GM23248 (cell line): ENCODE measurements around the gene PAPPA2. TPM values are rescaled to one million over a fixed set of nuclear protein-coding genes. Genes with fewer than 3 reads are reported as not detected.
"Not testable (repeated sequence)": the region's sequence is repeated elsewhere in the genome, so short reads cannot be mapped to it uniquely, and the experiment has no call there.

Source experiments
- DNase-seq: peaks from one replicate; pipeline ENCODE4 v3.0.0-alpha.2; 2015
- H2AFZ ChIP-seq: fragments of 200-600 bp; sonication (generic); 2 replicates; pipeline ENCODE4 v1.6.1; 2016; ENCODE audit warnings: antibody characterized with exemption
- H3F3A ChIP-seq: fragments of 200-600 bp; sonication (generic); 2 replicates; pipeline ENCODE4 v1.6.1; 2016; ENCODE audit warnings: mild to moderate bottlenecking, antibody characterized with exemption, mixed run types; ENCODE audit not compliant: insufficient read depth
- H3K27ac ChIP-seq: fragments of 200-600 bp; sonication (generic); 2 replicates; pipeline ENCODE4 v1.5.1; 2016; ENCODE audit warnings: mild to moderate bottlenecking
- H3K27me3 ChIP-seq: fragments of 200-600 bp; sonication (generic); replicated peaks from 2 replicates; pipeline ENCODE4 v1.6.1; 2016; ENCODE audit warnings: mild to moderate bottlenecking; ENCODE audit not compliant: insufficient read depth
- H3K36me3 ChIP-seq: fragments of 200-600 bp; sonication (generic); 2 replicates; pipeline ENCODE4 v1.6.1; 2016; ENCODE audit warnings: low read depth, mild to moderate bottlenecking
- H3K4me1 ChIP-seq: fragments of 200-600 bp; sonication (generic); 2 replicates; pipeline ENCODE4 v1.6.1; 2016; ENCODE audit warnings: mild to moderate bottlenecking; ENCODE audit not compliant: insufficient read depth
- H3K4me2 ChIP-seq: fragments of 200-600 bp; sonication (generic); one replicate; pipeline ENCODE4 v1.6.1; 2016; ENCODE audit warnings: mild to moderate bottlenecking; ENCODE audit not compliant: unreplicated experiment
- H3K4me3 ChIP-seq: fragments of 200-600 bp; sonication (generic); 2 replicates; pipeline ENCODE4 v1.5.1; 2016; ENCODE audit warnings: mild to moderate bottlenecking
- H3K79me2 ChIP-seq: fragments of 200-600 bp; sonication (generic); 2 replicates; pipeline ENCODE4 v1.6.1; 2016; ENCODE audit warnings: mild to moderate bottlenecking; ENCODE audit not compliant: insufficient read depth
- H3K9ac ChIP-seq: fragments of 200-600 bp; sonication (generic); 2 replicates; pipeline ENCODE4 v1.6.1; 2016; ENCODE audit warnings: mild to moderate bottlenecking
- H3K9me2 ChIP-seq: fragments of 200-600 bp; sonication (generic); 2 replicates; pipeline ENCODE4 v1.6.1; 2016; ENCODE audit warnings: mixed run types, mild to moderate bottlenecking, moderate library complexity; ENCODE audit not compliant: insufficient read depth
- H3K9me3 ChIP-seq: fragments of 200-600 bp; sonication (generic); one replicate; pipeline ENCODE4 v1.6.1; 2017; ENCODE audit warnings: low read depth
- H4K20me1 ChIP-seq: fragments of 200-600 bp; sonication (generic); 2 replicates; pipeline ENCODE4 v1.6.0; 2016; ENCODE audit not compliant: insufficient read depth
- EZH2 ChIP-seq: fragments of 200-600 bp; sonication (generic); IDR thresholded peaks from 2 replicates; pipeline ENCODE4 v1.6.1; 2018; ENCODE audit warnings: antibody characterized with exemption, mild to moderate bottlenecking; ENCODE audit not compliant: insufficient read depth, poor library complexity, severe bottlenecking
- EZH2phosphoT487 ChIP-seq: fragments of 200-600 bp; sonication (generic); IDR thresholded peaks from 2 replicates; pipeline ENCODE4 v1.6.1; 2018; ENCODE audit warnings: antibody characterized with exemption, moderate library complexity, mild to moderate bottlenecking, low read depth; ENCODE audit not compliant: insufficient read depth
- WGBS, 2 experiments: methylation state at CpG; one replicate each; pipeline ENCODE4 v1.1.6; 2015 to 2017; ENCODE audit warnings: low lambda C conversion rate in 2 of 2, low coverage in 1 of 2; ENCODE audit errors: missing lambda C conversion rate in 2 of 2; 5-methylcytosine and 5-hydroxymethylcytosine counted together
- in situ Hi-C: fragments of 300-500 bp; cut with MboI; formaldehyde crosslinking; loops from 2 replicates; pipeline ENCODE4 v1.15.0; 2020
- polyA plus RNA-seq: library from polyadenylated mRNA; unstranded; fragments of >200 nt; fragmentation: Nextera tagmentation; extraction: Ambion mirVana; gene quantifications from 2 replicates; pipeline ENCODE4 v1.2.1, GENCODE V29; 2016
- total RNA-seq: library from RNA; depleted of rRNA; stranded (reverse); fragments of >200 nt; shearing (Covaris generic); gene quantifications from 2 replicates; pipeline ENCODE4 v1.2.3, GENCODE V29; 2014; rRNA removed

PAPPA2 gene
- total RNA-seq = 7.0 and 8.1 TPM in 2 replicates
- polyA plus RNA-seq = 3.9 and 5.8 TPM in 2 replicates

GRCh38 chr1:176462674-176463378 is at the start of gene PAPPA2:
TSS of gene PAPPA2 (plus strand) at chr1:176463175. CDS start at chr1:176556323, 93,148 bp downstream.
- Histone ChIP-seq H3K9me3 (no peaks in the 10 kb centered on the region), H3K79me2 (no peaks in the 10 kb centered on the region), H3K4me3 (no peak within 1 kb of the TSS), H3K27ac (no peak within 1 kb of the TSS), H3K9me2 (no peaks in the 10 kb centered on the region), H3K9ac (no peak within 1 kb of the TSS), H2AFZ (no peak within 1 kb of the TSS), H4K20me1 (no peaks in the 10 kb centered on the region), H3F3A (no peaks in the 10 kb centered on the region), H3K4me2 (no peak within 1 kb of the TSS), H3K27me3 (no peaks in the 10 kb centered on the region), H3K4me1 (no peaks in the 10 kb centered on the region), H3K36me3 (no peaks in the 10 kb centered on the region)
- DNase-seq = no peak
- in situ Hi-C loops = no loop called here
- TF ChIP-seq EZH2 (no peak), EZH2phosphoT487 (no peak)
- WGBS, 2 experiments = 56 to 59% methylated on average over 6 of the region's 6 CpGs

- Histone ChIP-seq H3K27ac (no peak overlapping the region), H3K4me3 (no peak overlapping the region), H3K9ac (no peak overlapping the region), H3K4me1 (no peaks in the 10 kb centered on the region), H3K9me3 (no peaks in the 10 kb centered on the region), H3K79me2 (no peaks in the 10 kb centered on the region), H3K27me3 (no peaks in the 10 kb centered on the region), H3K9me2 (no peaks in the 10 kb centered on the region), H2AFZ (no peak overlapping the region), H3F3A (no peaks in the 10 kb centered on the region), H4K20me1 (no peaks in the 10 kb centered on the region), H3K4me2 (no peak overlapping the region), H3K36me3 (no peaks in the 10 kb centered on the region)
- 44 to 49% methylated on average over 6 of the region's 6 CpGs for WGBS, 2 experiments
- no peak for TF ChIP-seq EZH2phosphoT487
- no peak for DNase-seq
- in situ Hi-C loops = no loop called here
These were observed 46.2 kb upstream of the PAPPA2 start for GRCh38 chr1:176416777-176417176.

- H3K9ac ChIP-seq, H3K27ac ChIP-seq, H3K27me3 ChIP-seq, H3K36me3 ChIP-seq, H3K4me2 ChIP-seq, H2AFZ ChIP-seq, H3F3A ChIP-seq, H3K79me2 ChIP-seq, H3K9me2 ChIP-seq, in situ Hi-C loops, DNase-seq, H4K20me1 ChIP-seq, H3K4me3 ChIP-seq, H3K4me1 ChIP-seq, H3K9me3 ChIP-seq: not testable (repeated sequence)
- 10 to 36% methylated on average over 1 of the region's 1 CpG for WGBS, 2 experiments
These were observed 43.4 kb upstream of the PAPPA2 start for GRCh38 chr1:176419608-176420007.

GRCh38 chr1:176434234-176434633 is 28.7 kb upstream of the PAPPA2 start:
- Histone ChIP-seq H3K27ac (no peak overlapping the region), H3K27me3 (no peaks in the 10 kb centered on the region), H3K4me2 (no peak overlapping the region), H3K4me3 (no peak overlapping the region), H3K9me3 (no peaks in the 10 kb centered on the region), H4K20me1 (no peaks in the 10 kb centered on the region), H3K9me2 (no peaks in the 10 kb centered on the region), H3K9ac (no peak overlapping the region), H3F3A (no peaks in the 10 kb centered on the region), H3K36me3 (no peaks in the 10 kb centered on the region), H3K79me2 (no peaks in the 10 kb centered on the region), H2AFZ (no peak overlapping the region), H3K4me1 (no peaks in the 10 kb centered on the region)
- no peak for DNase-seq
- WGBS, 2 experiments = 16 to 26% methylated on average over 2 of the region's 2 CpGs
- TF ChIP-seq EZH2phosphoT487 (no peak), EZH2 (no peak)
- in situ Hi-C loops = no loop called here

- in situ Hi-C loops = no loop called here
- Histone ChIP-seq H3K9me2 (no peaks in the 10 kb centered on the region), H3K4me3 (no peak overlapping the region), H3K36me3 (no peaks in the 10 kb centered on the region), H4K20me1 (no peaks in the 10 kb centered on the region), H3K4me2 (no peak overlapping the region), H3K9ac (no peak overlapping the region), H3K27me3 (no peaks in the 10 kb centered on the region), H3F3A (no peaks in the 10 kb centered on the region), H2AFZ (no peak overlapping the region), H3K9me3 (no peaks in the 10 kb centered on the region), H3K4me1 (no peaks in the 10 kb centered on the region), H3K27ac (no peak overlapping the region), H3K79me2 (no peaks in the 10 kb centered on the region)
- TF ChIP-seq EZH2 (no peak), EZH2phosphoT487 (no peak)
- no peak for DNase-seq
These were observed 26.7 kb upstream of the PAPPA2 start for GRCh38 chr1:176436251-176436650.
